GM12878 (cell line): ENCODE measurements around the gene ING5. TPM values are rescaled to one million over a fixed set of nuclear protein-coding genes. Genes with fewer than 3 reads are reported as not detected.
A peak's percentile ranks its signal among the peaks of the same experiment; 100 is the strongest.

ENCODE experiments used
- ATAC-seq: fragments of 200-7000 bp; cut with Tn5 transposase; 3 replicates; pipeline ENCODE4 v1.9.1; 2020; ENCODE audit warnings: mild to moderate bottlenecking, moderate library complexity
- BruUV-seq: library from RNA; stranded (reverse); fragments of 400-500 nt; replicated peaks from 2 replicates; lab custom pipeline; 2021; lab: Mats Ljungman, UMichigan
- CTCF ChIA-PET: fragments of 300-600 bp; sonication (Branson Sonifier 250); formaldehyde crosslinking; extraction: SDS; loops from one replicate; lab custom pipeline; 2021; ENCODE audit warnings: inconsistent platforms; lab: Yijun Ruan, JAX
- POLR2A ChIA-PET: fragments of 350-600 bp; formaldehyde crosslinking; extraction: SDS; loops from one replicate; lab custom pipeline; 2021; ENCODE audit warnings: inconsistent platforms; lab: Charles Lee
- RAD21 ChIA-PET: fragments of 300-600 bp; sonication (Branson Sonifier 250); formaldehyde crosslinking; loops from one replicate; lab custom pipeline; 2023; ENCODE audit warnings: antibody characterized with exemption; ENCODE audit not compliant: unreplicated experiment; lab: Charles Lee
- SMC1A ChIA-PET: fragments of 300-600 bp; sonication (Branson Sonifier 250); formaldehyde crosslinking; loops from one replicate; lab custom pipeline; 2023; ENCODE audit not compliant: unreplicated experiment, uncharacterized antibody; lab: Charles Lee
- DNase-seq: peaks from one replicate; pipeline ENCODE4 v3.0.0-alpha.2; 2011; ENCODE audit warnings: low read depth, low spot score
- FAIRE-seq: peaks from 3 replicates; lab custom pipeline; 2011; peaks lifted over from hg19 to GRCh38; lab: Jason Lieb, UNC
- H2AFZ ChIP-seq: 2 replicates; pipeline ENCODE4 v1.6.0; 2011; ENCODE audit warnings: low read depth, low read length, control low read depth; ENCODE audit not compliant: control insufficient read depth
- H3K27ac ChIP-seq: 2 replicates; pipeline ENCODE4 v1.5.1; 2011; ENCODE audit warnings: control low read depth; ENCODE audit not compliant: control insufficient read depth, insufficient read depth
- H3K27me3 ChIP-seq, 2 experiments: replicated peaks in 1 of 2; 2 replicates each; pipeline versions ENCODE4 v1.6.0 to v1.6.1; 2011; ENCODE audit warnings: low read length in 1 of 2; ENCODE audit not compliant: control insufficient read depth in 2 of 2, insufficient read depth in 2 of 2
- H3K36me3 ChIP-seq, 2 experiments: 2 replicates each; pipeline ENCODE4 v1.5.1; 2011; ENCODE audit warnings: low read length in 1 of 2; ENCODE audit not compliant: control insufficient read depth in 2 of 2, insufficient read depth in 2 of 2
- H3K4me1 ChIP-seq: 2 replicates; pipeline ENCODE4 v1.6.1; 2011; ENCODE audit warnings: mild to moderate bottlenecking, low read length, moderate library complexity, mixed read lengths; ENCODE audit not compliant: control insufficient read depth, insufficient read depth
- H3K4me2 ChIP-seq: 2 replicates; pipeline ENCODE4 v1.6.0; 2011; ENCODE audit warnings: control low read depth; ENCODE audit not compliant: control insufficient read depth, insufficient read depth
- H3K4me3 ChIP-seq: fragments of 200-600 bp; sonication (generic); 2 replicates; pipeline ENCODE4 v1.5.1; 2016
- H3K79me2 ChIP-seq: 2 replicates; pipeline ENCODE4 v1.6.0; 2011; ENCODE audit warnings: low read length; ENCODE audit not compliant: control insufficient read depth, insufficient read depth
- H3K9ac ChIP-seq: 2 replicates; pipeline ENCODE4 v1.8.0; 2011; ENCODE audit warnings: low read length, control low read depth, mixed read lengths; ENCODE audit not compliant: control insufficient read depth, insufficient read depth
- H3K9me3 ChIP-seq: replicated peaks from 3 replicates; pipeline ENCODE4 v1.5.1; 2011; ENCODE audit warnings: mild to moderate bottlenecking, low read length; ENCODE audit not compliant: control insufficient read depth, insufficient read depth
- H4K20me1 ChIP-seq: 2 replicates; pipeline ENCODE4 v1.6.0; 2011; ENCODE audit not compliant: control insufficient read depth, insufficient read depth
- GABPA ChIP-seq: IDR thresholded peaks from 2 replicates; pipeline ENCODE4 v1.6.1; 2014; ENCODE audit warnings: antibody characterized with exemption, low read depth, mild to moderate bottlenecking, inconsistent platforms
- JUNB ChIP-seq: IDR thresholded peaks from 2 replicates; pipeline ENCODE4 v1.6.1; 2016; ENCODE audit warnings: antibody characterized with exemption, mild to moderate bottlenecking
- NFYA ChIP-seq: IDR thresholded peaks from 2 replicates; pipeline ENCODE4 v1.6.1; 2011; ENCODE audit warnings: low read depth, mild to moderate bottlenecking, low read length, improper control_type of control experiment, borderline replicate concordance
- NRF1 ChIP-seq: conservative IDR thresholded peaks from 2 replicates; pipeline ENCODE4 v1.6.1; 2011; ENCODE audit warnings: mild to moderate bottlenecking, low read depth, low read length, improper control_type of control experiment
- SREBF1 ChIP-seq: IDR thresholded peaks from 2 replicates; pipeline ENCODE4 v1.6.1; 2012; ENCODE audit warnings: mild to moderate bottlenecking, low read length
- ZNF207 ChIP-seq: fragments of 450-650 bp; IDR thresholded peaks from 2 replicates; pipeline ENCODE4 v1.6.1; 2014; ENCODE audit warnings: antibody characterized with exemption, mild to moderate bottlenecking, borderline replicate concordance
- WGBS: methylation state at CpG from one replicate; pipeline ENCODE4 v1.1.6; 2016; ENCODE audit warnings: low lambda C conversion rate; ENCODE audit not compliant: insufficient replicate concordance, insufficient coverage; ENCODE audit errors: missing lambda C conversion rate; 5-methylcytosine and 5-hydroxymethylcytosine counted together
- in situ Hi-C: fragments of 300-500 bp; cut with MboI; formaldehyde crosslinking; loops from 9 replicates; pipeline ENCODE4 v1.14.3; 2018; ENCODE audit warnings: mixed read lengths
- intact Hi-C: fragments of 100-400 bp; cut with micrococcal nuclease; formaldehyde crosslinking; loops from one replicate; pipeline ENCODE4 v1.14.2; 2022; ENCODE audit not compliant: unreplicated experiment
- polyA plus RNA-seq, 11 experiments: library from polyadenylated mRNA; depleted of rRNA in 4 of 11; unstranded in 6 of 11; stranded (reverse) in 5 of 11; fragments of >200 nt; fragmentation: Nextera tagmentation in 4 of 11; fragmentation: Illumina TruSeq in 1 of 11; extraction: Ambion mirVana in 4 of 11; extraction: Trizol in 1 of 11; gene quantifications; 1 replicate in 1 of 11; 2 replicates in 10 of 11; pipeline versions ENCODE4 v1.2.1 to v1.2.3, GENCODE V29; 2011 to 2016; ENCODE audit warnings: inconsistent platforms in 2 of 11, missing spikeins in 2 of 11, low read depth in 1 of 11
- total RNA-seq, 4 experiments: library from RNA; depleted of rRNA in 3 of 4; stranded (reverse); fragments of >200 nt in 3 of 4; fragmentation: Illumina TruSeq in 1 of 4; extraction: Trizol in 1 of 4; gene quantifications; 2 replicates each; pipeline versions ENCODE4 v1.2.1 to v1.2.3, GENCODE V29; 2013 to 2021
- TF ChIP-seq, protein P1 (sequence below): fragments of 450-650 bp; IDR thresholded peaks from 2 replicates; pipeline ENCODE4 v1.6.1; 2016; ENCODE audit warnings: mild to moderate bottlenecking

ING5 gene
- total and polyA plus RNA-seq, 10 of the 15 experiments (the other 5 are each of a cell fraction or from before 2014, with no cell fraction given) = 10.0 to 46.1 (median 27.2) TPM

DNA sequence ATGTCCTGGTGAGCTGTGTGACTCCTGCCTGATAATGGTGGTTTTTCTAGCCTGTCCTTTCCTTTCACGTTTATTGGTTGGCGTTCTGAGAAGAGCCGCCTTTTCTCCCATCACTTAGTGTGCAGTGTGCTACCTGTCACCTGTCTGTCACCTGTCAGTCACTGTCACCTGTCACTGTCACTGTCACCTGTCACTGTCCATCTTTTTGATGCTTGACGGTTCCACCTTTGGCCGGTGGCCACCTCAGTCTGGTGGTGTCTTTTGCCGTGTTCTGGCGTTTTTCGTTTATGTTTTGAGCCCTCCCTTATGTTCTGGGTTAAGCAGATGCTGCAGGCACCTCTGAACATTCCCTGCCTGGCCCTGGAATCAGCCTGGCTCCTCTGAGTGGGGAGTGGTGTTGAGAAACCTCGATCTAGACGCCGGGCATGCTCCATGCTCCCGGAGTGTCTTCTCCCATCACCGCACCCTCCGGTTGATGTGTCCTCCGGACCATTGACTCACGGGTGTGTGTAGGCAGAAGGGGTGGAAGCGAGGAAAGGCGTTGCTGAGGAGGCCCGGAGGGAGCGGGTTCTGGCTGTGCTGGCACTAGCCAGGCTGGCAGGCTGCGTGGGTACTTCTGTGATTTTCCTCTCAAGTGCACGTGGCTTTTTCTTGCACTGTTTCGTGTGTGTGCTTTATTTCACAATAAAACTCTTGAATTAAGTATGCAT, 36.0 kb upstream of the ING5 start:
- 90% methylated on average over 23 of the region's 23 CpGs for WGBS
- H4K20me1 ChIP-seq = no peaks in the 10 kb centered on the region
- no peaks in the 10 kb centered on the region for H3K27me3 ChIP-seq
- ChIA-PET CTCF (no interaction called here), RAD21 (no interaction called here), POLR2A (no interaction called here), SMC1A (interaction anchor here (0.9 kb wide), 1 partner anchor 212 kb away, joined by 3 read pairs; no protein-coding TSS in a partner anchor)
- H3K79me2 ChIP-seq = no peaks in the 10 kb centered on the region
- TF ChIP-seq, protein P1, sequence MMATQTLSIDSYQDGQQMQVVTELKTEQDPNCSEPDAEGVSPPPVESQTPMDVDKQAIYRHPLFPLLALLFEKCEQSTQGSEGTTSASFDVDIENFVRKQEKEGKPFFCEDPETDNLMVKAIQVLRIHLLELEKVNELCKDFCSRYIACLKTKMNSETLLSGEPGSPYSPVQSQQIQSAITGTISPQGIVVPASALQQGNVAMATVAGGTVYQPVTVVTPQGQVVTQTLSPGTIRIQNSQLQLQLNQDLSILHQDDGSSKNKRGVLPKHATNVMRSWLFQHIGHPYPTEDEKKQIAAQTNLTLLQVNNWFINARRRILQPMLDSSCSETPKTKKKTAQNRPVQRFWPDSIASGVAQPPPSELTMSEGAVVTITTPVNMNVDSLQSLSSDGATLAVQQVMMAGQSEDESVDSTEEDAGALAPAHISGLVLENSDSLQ = peak; percentile 49; the same call in 1 of the 2 replicates
- TF ChIP-seq SREBF1 = no peak
- BruUV-seq = no TSS peak
- H3K4me3 ChIP-seq = no peak overlapping the region
- H3K9me3 ChIP-seq = no peaks in the 10 kb centered on the region
- no peak for ATAC-seq
- no peaks in the 10 kb centered on the region for H3K4me1 ChIP-seq
- H3K4me2 ChIP-seq = no peak overlapping the region
- in situ Hi-C loops (no loop called here), intact Hi-C loops (no loop called here)
- H3K36me3 ChIP-seq = peaks cover 2 to 5% of the 10 kb centered on the region in 2 experiments; a peak in 3 of 4 replicates
- no peak overlapping the region for H3K27ac ChIP-seq
- H3K9ac ChIP-seq = no peak overlapping the region
- DNase-seq = no peak
- no peak for FAIRE-seq
- H2AFZ ChIP-seq = no peak overlapping the region

DNA sequence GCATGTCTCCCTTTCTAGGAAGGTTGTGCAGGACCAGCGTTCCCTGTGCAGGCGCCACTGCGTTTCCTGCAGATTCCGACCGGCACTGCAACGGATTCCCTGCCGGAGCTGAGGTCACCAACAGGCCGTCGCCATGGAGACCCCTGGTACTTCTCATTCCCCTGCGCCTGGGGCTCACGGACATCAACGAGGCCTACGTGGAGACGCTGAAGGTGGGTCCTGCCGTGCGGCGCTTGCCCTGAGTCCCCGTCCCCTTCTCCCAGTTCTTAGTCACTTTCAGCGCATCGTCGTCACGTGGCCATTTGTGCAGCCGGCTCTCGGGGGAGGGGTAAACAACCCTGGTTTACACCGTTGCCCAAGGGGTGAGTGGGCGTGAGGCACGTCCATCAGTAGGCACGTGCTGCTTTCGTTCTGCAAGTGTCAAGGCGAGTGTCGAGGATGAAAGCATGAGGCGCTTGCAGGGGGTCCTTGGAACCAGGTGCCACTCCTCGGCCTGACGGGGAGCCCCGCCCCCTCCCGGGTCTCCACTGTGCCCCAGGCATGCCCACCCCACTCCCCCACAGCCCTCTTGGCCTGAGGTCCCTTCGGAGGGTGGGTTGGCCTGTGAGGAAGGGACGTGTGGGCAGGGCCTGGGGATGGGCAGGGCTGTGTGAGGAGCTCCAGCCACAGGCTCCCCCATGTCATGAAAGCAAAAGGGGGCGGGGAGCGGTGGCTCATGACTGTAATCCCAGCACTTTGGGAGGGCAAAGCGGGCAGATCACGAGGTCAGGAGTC, 35.0 kb upstream of the ING5 start:
- WGBS = 91% methylated on average over 41 of the region's 42 CpGs
- RAD21 ChIA-PET = no interaction called here
- intact Hi-C loops = no loop called here
- H4K20me1 ChIP-seq = no peaks in the 10 kb centered on the region
- no peaks in the 10 kb centered on the region for H3K9me3 ChIP-seq
- peaks cover under 1 to 7% of the 10 kb centered on the region in 2 experiments; a peak in 3 of 4 replicates for H3K36me3 ChIP-seq
- H3K27me3 ChIP-seq = no peaks in the 10 kb centered on the region
- H3K27ac ChIP-seq = no peak overlapping the region
- no peaks in the 10 kb centered on the region for H3K4me1 ChIP-seq
- DNase-seq (no peak), ATAC-seq (no peak), FAIRE-seq (no peak)
- SMC1A ChIA-PET = no interaction called here
- in situ Hi-C loops = no loop called here
- no peak for TF ChIP-seq JUNB
- no peak for TF ChIP-seq GABPA
- no peak for TF ChIP-seq NFYA
- no peak for TF ChIP-seq NRF1
- no peak for TF ChIP-seq ZNF207
- H3K4me3 ChIP-seq = no peak overlapping the region
- no peak overlapping the region for H3K4me2 ChIP-seq
- BruUV-seq = no TSS peak
- POLR2A ChIA-PET = no interaction called here
- H3K79me2 ChIP-seq = no peaks in the 10 kb centered on the region
- CTCF ChIA-PET = no interaction called here
- no peak overlapping the region for H2AFZ ChIP-seq
- H3K9ac ChIP-seq = no peak overlapping the region
